ENCODE measurements around the gene SLC35D3. TPM values are rescaled to one million over a fixed set of nuclear protein-coding genes. Genes with fewer than 3 reads are reported as not detected.

Gene SLC35D3
- total RNA-seq, 1 experiment from 2014 or later: not detected

DNA sequence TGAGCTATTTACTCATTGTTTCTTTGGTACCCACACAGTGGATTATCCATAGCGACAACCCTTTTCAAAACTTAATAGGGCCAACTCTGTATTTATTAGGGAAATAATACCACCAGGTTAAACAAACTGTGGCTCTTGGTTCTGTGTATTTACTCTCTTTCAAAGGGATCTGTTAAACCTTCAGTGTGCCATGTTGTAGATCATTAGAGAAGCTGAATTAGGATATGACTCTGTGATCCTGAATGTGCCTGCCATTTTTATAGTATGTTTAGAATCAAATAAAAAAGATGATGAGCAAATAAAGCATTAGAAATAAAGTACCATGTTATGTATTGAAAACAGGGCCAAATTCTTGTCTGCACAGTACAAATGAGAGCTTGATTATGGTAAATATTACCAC is 25.0 kb upstream of the SLC35D3 start:
- 0 out of 4 replicates have a peak, but pooled peaks cover 0 to 5% of the 10 kb centered on the region in 2 experiments for H3K36me3 ChIP-seq (ENCODE audit: control insufficient read depth in 1 of 2, insufficient read depth in 2 of 2, low read length in 2 of 2)
- no peaks in the 10 kb centered on the region for H3K27me3 ChIP-seq (ENCODE audit: insufficient read depth, low read length)
- no peaks in the 10 kb centered on the region for H3K9me2 ChIP-seq (ENCODE audit: insufficient read depth)
- H3K4me1 ChIP-seq (ENCODE audit: control insufficient read depth in 1 of 2, insufficient read depth in 2 of 2, low read length in 2 of 2): no peaks in the 10 kb centered on the region
- ChIA-PET POLR2A (no interaction called here), CTCF (no interaction called here), RAD21 (ENCODE audit: low non-redundant PET in 1 of 2, low total read pairs in 2 of 2, uncharacterized antibody in 2 of 2, unreplicated experiment in 2 of 2) (no interaction called here)
- no peak overlapping the region for H3K4me2 ChIP-seq (ENCODE audit: low read length)
- ATAC-seq: no peak
- BruUV-seq (replicated peaks): no TSS peak
- no peaks in the 10 kb centered on the region for H3K79me2 ChIP-seq (ENCODE audit: insufficient read depth, low read length)
- DNase-seq (ENCODE audit: low read depth, low spot score): no peak
- no peak overlapping the region for H3K4me3 ChIP-seq (replicated peaks in 1 of 2; ENCODE audit: low read depth in 1 of 2, low read length in 2 of 2)
- H3K27ac ChIP-seq (ENCODE audit: low read depth, low read length): no peak overlapping the region
- H4K20me1 ChIP-seq (ENCODE audit: insufficient read depth): no peaks in the 10 kb centered on the region
- no peaks in the 10 kb centered on the region for H3K9me3 ChIP-seq (ENCODE audit: control insufficient read depth in 1 of 2, insufficient read depth in 1 of 2, low read depth in 1 of 2, low read length in 2 of 2)
- intact Hi-C loops (cut with micrococcal nuclease): no loop called here
- H2AFZ ChIP-seq (ENCODE audit: low read depth, low read length, poor library complexity, severe bottlenecking): no peak overlapping the region
- H3K9ac ChIP-seq (ENCODE audit: low read length): no peak overlapping the region
- TF ChIP-seq, protein P1, sequence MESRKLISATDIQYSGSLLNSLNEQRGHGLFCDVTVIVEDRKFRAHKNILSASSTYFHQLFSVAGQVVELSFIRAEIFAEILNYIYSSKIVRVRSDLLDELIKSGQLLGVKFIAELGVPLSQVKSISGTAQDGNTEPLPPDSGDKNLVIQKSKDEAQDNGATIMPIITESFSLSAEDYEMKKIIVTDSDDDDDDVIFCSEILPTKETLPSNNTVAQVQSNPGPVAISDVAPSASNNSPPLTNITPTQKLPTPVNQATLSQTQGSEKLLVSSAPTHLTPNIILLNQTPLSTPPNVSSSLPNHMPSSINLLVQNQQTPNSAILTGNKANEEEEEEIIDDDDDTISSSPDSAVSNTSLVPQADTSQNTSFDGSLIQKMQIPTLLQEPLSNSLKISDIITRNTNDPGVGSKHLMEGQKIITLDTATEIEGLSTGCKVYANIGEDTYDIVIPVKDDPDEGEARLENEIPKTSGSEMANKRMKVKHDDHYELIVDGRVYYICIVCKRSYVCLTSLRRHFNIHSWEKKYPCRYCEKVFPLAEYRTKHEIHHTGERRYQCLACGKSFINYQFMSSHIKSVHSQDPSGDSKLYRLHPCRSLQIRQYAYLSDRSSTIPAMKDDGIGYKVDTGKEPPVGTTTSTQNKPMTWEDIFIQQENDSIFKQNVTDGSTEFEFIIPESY (IDR thresholded peaks at IDR 0.05; ENCODE audit: extremely low read depth, insufficient replicate concordance, low read length): no peak
- TF ChIP-seq POLR2A (IDR thresholded peaks at IDR 0.05; ENCODE audit: borderline replicate concordance, extremely low read depth, insufficient read depth, insufficient read length): no peak
- TF ChIP-seq YY1 (IDR thresholded peaks at IDR 0.05; ENCODE audit: extremely low read depth, insufficient replicate concordance, low read depth, low read length): no peak
- TF ChIP-seq, protein P2, sequence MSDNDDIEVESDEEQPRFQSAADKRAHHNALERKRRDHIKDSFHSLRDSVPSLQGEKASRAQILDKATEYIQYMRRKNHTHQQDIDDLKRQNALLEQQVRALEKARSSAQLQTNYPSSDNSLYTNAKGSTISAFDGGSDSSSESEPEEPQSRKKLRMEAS (IDR thresholded peaks at IDR 0.05): no peak
- TF ChIP-seq REST (IDR thresholded peaks at IDR 0.05; ENCODE audit: low read depth): no peak
- no peak for TF ChIP-seq CEBPB (IDR thresholded peaks at IDR 0.05; ENCODE audit: low read depth)
- TF ChIP-seq, protein P3, sequence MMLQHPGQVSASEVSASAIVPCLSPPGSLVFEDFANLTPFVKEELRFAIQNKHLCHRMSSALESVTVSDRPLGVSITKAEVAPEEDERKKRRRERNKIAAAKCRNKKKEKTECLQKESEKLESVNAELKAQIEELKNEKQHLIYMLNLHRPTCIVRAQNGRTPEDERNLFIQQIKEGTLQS (IDR thresholded peaks at IDR 0.05): no peak
- no peak for TF ChIP-seq SP1 (IDR thresholded peaks at IDR 0.05; ENCODE audit: low read depth)
- TF ChIP-seq RAD21 (IDR thresholded peaks at IDR 0.05; ENCODE audit: low read depth): no peak
- TF ChIP-seq ZNF274 (IDR thresholded peaks at IDR 0.05; ENCODE audit: low read depth, low read length): no peak
- no peak for TF ChIP-seq EGR1 (IDR thresholded peaks at IDR 0.05; ENCODE audit: low read depth)
- TF ChIP-seq ELF1 (IDR thresholded peaks at IDR 0.05; ENCODE audit: borderline replicate concordance, low read depth): no peak
- TF ChIP-seq POLR2AphosphoS5 (IDR thresholded peaks at IDR 0.05; ENCODE audit: low read depth, low read length): no peak

Measured in HCT116 (cell line).